GM18519 (cell line): Measurements from ENCODE around the gene SIK2.
"Not testable (repeated sequence)": the region's sequence is repeated elsewhere in the genome, so short reads cannot be mapped to it uniquely, and the experiment has no call there.

Source experiments
- ATAC-seq: cut with Tn5 transposase; IDR thresholded peaks from one replicate; pipeline ENCODE4 v1.9.1; 2021; ENCODE audit warnings: mild to moderate bottlenecking, moderate library complexity; ENCODE audit not compliant: unreplicated experiment, low FRiP score

Gene SIK2

DNA sequence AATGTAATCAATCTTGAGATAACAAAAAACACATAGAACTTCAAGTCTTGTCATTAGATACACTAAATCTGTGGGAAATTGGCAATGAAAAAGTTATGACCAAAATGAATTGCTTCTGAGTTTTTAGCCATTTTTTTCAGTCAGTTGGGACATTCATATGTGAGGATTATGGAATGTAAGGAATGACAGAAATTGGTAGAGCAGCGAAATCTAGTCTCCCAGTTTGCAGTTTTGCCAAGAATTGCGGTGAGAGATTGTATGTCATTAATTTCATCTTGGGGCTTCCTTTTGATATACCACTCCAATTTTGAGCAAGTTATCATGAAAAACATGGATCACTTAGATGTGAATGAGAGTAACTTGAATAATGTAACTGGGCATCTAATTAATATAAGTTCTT is 49.9 kb downstream of the SIK2 start:
- no peak for ATAC-seq

GRCh38 chr11:111654601-111655000 is 52.4 kb downstream of the SIK2 start:
- ATAC-seq: no peak

DNA sequence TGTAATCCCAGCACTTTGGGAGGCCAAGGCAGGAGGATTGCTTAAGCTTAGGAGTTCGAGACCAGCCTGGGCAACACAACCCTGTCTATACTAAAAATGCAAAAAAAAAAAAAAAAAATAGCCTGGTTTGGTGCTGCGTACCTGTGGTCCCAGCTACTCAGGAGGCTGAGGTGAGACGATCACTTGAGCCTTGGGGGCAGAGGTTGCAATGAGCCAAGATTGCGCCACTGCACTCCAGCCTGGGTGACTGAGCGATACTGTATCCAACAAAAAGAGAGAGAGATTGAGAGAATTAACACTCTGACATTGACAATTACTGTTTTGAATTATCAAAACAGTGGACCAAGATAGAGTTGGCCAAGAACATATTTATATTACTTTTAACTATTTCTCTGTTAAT is 53.7 kb downstream of the SIK2 start:
- no peak for ATAC-seq

GRCh38 chr11:111657905-111658304 is 55.7 kb downstream of the SIK2 start:
- ATAC-seq: not testable (repeated sequence)

DNA sequence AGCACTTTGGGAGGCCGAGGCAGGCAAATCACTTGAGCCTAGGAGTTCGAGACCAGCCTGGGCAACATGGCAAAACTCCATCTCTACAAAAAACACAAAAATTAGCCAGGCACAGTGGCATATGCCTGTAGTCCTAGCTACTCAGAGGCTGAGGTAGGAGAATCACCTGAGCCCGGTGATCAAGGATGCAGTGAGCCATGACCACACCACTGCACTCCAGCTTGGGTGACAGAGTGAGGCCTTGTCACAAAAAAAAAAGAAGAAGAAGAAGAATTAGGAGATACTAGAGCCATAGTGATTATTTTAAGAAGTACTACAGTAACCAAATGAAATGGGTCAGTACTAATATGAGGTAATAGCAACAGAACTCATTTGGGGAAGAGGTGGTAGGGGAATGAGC is 56.2 kb downstream of the SIK2 start:
- not testable (repeated sequence) for ATAC-seq

DNA sequence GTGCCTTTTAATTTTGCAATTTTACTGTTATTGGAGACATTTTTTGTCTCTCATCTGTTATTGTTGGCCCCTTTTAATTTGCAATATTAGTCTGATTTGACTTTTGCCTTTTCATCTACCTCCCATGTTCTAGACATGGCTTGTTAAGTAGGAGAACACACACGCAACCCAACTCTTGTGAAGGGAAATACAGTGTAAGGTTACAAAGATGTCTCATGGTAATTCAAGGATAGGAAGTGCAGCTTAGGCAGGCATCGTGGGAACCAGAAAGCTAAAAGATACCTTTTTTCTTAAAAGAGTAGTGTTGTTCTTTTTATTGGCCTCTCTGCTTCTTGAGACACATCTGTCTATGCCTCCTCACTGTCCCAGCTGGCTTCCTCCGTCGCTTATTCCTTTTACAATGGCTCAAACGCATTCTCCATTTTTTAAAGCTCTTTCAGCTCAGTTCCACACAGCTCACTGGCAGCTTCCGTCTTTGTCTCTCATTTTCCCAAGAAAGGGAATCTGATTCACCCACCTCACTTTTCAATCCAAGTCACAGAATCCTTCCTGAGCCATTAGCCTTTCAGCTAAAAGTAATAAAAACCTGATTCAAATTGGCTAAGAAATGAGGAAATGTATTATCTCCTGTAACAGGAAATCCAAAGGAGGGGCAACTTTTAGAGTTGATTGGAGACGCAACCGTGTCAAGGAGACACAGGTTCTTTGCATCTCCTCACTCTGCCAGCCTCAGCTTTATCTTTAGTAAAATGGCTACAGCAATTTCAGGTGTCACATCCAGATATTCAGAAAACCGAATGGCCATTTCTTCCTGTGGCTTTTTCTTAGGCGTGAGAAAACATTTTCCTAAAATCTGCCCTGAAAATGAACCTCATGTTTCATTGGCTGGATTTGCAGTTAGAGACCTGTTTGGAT is 57.2 kb downstream of the SIK2 start:
- ATAC-seq: no peak

- no peak for ATAC-seq
Measured at GRCh38 chr11:111660822-111661221, 58.6 kb downstream of the SIK2 start.

DNA sequence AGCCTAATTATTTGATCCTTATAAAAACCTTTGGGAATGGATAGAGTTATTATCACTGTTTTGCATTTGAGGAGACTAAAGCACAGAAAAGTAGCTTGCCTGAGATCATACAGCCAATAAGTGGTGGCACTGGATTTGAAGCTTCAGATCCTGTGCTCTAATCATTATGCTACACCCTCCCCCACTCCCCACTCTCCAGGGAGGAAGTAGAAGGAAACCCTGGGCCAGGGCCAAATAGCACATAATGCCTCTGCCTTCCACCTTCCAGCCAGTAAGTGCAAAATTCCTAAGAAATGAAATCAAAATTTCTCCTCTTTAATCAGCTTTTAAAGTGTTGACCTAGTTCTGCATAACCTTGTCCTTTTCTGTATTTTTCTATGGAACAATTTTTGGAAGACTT is 61.6 kb downstream of the SIK2 start:
- ATAC-seq: no peak

DNA sequence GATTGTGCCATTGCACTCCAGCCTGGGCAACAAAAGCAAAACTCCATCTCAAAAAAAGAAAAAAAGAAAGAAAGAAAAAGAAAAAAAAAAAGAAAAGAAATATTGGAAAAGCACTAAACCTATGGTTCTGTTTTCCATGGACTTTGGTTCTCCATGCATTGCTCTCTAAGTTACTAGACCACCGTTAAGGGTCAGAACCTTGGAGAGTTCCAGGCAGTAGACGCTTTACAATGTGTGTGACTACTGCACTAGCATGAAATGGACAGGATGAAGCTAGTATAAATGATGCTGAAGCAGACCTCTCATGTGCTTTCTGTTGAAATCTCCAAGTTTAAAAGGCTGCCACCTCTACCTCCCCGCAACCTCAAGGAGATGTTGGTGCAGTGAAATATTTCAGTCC is 63.5 kb downstream of the SIK2 start:
- no peak for ATAC-seq

DNA sequence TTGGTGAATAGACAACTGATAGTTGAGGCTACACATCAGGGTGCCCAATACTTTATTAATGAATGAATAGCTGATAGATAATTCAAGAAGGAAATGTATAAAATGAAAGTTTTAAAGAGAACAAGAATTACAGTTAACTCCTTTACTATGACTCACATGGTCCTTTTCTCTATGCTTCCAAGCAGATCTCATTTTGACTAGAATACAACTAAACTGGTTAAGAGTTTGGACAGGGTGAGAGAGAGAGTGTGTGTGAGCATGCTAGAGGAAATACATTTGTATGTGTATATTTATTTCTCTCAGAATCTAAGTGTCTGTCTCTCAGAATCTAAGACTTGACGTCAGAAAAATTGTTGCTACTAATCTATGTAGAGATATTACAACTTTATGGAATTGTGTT is 66.7 kb downstream of the SIK2 start:
- ATAC-seq: no peak

DNA sequence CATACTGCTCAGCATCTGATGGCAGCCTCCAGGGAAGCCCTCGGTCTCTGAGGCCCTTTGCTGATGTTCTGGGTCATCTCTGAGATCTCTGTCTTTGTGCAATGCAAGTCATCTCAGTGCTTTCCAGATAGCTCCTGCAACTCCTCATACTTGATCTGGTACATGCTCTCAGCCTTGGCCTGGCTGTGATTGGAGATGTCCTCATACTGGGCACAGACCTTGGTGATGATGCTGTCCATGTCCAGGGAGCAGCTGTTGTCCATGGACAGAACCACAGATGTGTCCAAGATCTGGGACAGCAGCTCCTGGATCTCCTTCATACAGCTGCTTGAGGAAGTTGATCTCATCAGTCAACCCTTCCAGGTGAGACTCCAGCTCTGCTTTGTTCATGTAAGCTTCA is 69.1 kb downstream of the SIK2 start:
- ATAC-seq: no peak

GRCh38 chr11:111672949-111673348 is 70.7 kb downstream of the SIK2 start:
- ATAC-seq: no peak

DNA sequence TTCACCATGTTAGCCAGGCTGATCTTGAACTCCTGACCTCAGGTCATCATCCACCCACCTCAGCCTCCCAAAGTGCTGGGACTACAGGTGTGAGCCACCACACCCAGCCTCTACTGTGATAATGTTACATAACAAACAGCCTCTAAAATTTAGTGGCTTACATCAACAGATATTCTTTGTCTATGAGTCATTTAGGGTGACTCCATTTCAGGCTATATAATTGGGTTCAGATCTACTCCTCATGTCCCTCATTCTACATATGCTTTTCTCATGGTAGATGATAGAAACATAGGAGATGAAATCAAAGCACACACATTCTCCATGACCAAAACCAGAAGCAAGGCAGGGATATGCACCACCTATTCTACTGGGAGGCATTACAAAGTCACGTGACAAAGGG is 72.7 kb downstream of the SIK2 start:
- no peak for ATAC-seq

DNA sequence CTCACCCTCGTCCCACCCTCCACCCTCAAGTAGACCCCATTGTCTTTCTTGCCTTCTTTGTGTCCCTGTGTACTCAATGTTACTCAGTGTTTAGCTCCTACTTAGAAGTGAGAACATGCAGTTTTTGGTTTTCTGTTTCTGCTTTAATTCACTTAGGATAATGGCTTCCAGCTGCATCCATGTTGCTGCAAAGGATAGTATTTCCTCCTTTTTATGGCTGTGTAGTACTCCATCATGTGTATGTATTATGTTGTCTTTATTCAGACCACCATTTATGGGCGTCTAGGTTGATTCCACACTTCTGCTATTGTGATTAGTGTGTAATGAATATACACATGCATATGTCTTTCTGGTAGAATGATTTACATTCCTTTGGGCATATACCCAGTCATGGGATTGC is 73.6 kb downstream of the SIK2 start:
- no peak for ATAC-seq

DNA sequence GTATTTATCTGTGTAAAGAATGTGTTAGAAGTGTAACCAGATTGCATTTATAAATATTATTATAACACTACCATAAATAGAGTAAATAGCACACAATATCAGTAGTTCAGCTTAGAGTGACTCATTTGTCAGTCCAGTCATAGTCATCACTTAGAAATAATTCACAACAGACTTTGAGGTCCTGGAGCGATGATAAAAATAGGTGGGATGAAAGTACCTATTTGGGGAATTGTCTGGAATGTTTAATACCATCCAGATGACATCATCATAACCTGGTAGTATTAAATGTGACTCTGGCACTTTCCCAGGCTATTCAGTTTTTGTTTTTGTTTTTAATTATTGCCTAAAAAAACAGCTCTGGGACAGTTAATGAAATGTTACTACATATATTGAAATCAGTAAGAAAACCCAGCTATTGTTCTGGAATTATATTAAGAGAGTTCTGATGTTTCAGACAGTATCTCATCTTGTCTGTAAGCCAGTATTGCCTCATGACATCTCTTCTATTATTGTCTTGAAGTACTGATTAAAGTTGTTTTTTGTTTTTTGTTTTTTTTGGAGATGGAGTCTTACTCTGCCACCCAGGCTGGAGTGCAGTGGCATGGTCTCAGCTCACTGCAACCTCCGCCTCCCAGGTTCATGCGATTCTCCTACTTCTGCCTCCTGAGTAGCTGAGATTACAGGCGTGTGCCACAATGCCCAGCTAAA is 74.8 kb downstream of the SIK2 start:
- no peak for ATAC-seq

GRCh38 chr11:111680486-111681175 is 78.4 kb downstream of the SIK2 start:
- no peak for ATAC-seq

DNA sequence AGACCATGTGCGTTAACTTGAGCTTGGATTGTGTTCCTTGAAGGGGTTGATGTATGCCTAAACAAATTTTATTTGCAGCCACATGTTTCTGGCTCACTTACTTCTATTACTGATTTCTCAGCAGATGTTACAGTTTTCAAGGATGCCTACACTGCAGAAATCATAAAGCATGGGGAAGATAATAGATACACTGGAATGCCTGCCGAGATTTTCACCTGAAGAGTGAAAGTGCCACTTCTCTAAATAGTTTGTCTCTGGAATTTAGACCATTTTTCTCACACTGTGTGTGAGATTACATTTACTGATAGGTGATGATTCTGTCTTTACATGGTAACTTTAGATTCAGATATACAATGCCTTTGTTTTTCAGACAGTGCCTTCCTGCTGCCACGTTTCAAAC is 81.6 kb downstream of the SIK2 start:
- no peak for ATAC-seq

GRCh38 chr11:111684251-111684650 is 82.0 kb downstream of the SIK2 start:
- ATAC-seq: no peak

GRCh38 chr11:111688013-111688412 is 85.8 kb downstream of the SIK2 start:
- no peak for ATAC-seq

DNA sequence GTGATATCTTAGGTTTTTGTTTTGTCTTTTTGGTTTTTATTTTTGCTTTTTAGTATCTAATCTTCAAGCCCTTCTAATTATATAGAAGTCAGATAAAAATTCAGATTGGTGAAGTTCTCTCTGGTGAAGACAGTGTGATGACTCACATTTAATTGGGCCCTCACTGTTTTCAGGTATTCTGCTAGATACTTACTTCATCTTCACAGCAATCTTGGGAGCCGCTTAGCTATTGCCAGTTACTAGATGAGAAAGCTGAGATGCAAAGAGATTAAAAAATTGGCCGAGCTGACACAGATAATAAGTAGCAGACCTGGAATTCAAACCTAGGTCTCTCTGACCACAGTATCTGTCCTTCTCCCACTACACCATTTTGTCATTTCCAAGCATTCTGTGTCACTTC is 88.9 kb downstream of the SIK2 start:
- no peak for ATAC-seq

- no peak for ATAC-seq
Measured at GRCh38 chr11:111691741-111692140, 89.5 kb downstream of the SIK2 start.
